HCT116 (cell line): ENCODE data around the gene MYEF2. TPM values are rescaled to one million over a fixed set of nuclear protein-coding genes. Genes with fewer than 3 reads are reported as not detected.

Experiments used
- ATAC-seq: fragments of 200-7000 bp; cut with Tn5 transposase; 2 replicates; pipeline ENCODE4 v1.9.1; 2020; ENCODE audit warnings: mild to moderate bottlenecking, moderate library complexity
- BruUV-seq: library from RNA; stranded (reverse); fragments of 400-500 nt; replicated peaks from 2 replicates; lab custom pipeline; 2021; lab: Mats Ljungman, UMichigan
- CTCF ChIA-PET: fragments of 300-600 bp; sonication (Branson Sonifier 250); formaldehyde crosslinking; loops from one replicate; lab custom pipeline; 2021; ENCODE audit warnings: antibody characterized with exemption; lab: Charles Lee
- POLR2A ChIA-PET: fragments of 300-600, 350-600 bp; sonication (Branson Sonifier 250); formaldehyde crosslinking; loops from one replicate; lab custom pipeline; 2021; ENCODE audit warnings: antibody characterized with exemption; lab: Charles Lee
- RAD21 ChIA-PET, 2 experiments: fragments of 300-600 bp; sonication (Branson Sonifier 250); formaldehyde crosslinking; loops; one replicate each; lab custom pipeline; 2023; ENCODE audit warnings: low total read pairs in 2 of 2; ENCODE audit not compliant: uncharacterized antibody in 2 of 2, unreplicated experiment in 2 of 2, low non-redundant PET in 1 of 2; lab: Charles Lee
- DNase-seq: peaks from one replicate; pipeline ENCODE4 v3.0.0-alpha.2; 2010; ENCODE audit warnings: low read depth, low spot score
- H2AFZ ChIP-seq: fragments of 200-600 bp; shearing (Covaris generic), sonication (generic); 2 replicates; pipeline ENCODE4 v1.6.1; 2017; ENCODE audit warnings: low read depth, mixed run types, mixed read lengths, antibody characterized with exemption, low read length; ENCODE audit not compliant: poor library complexity, severe bottlenecking
- H3K27ac ChIP-seq: 2 replicates; pipeline ENCODE4 v1.5.1; 2012; ENCODE audit warnings: low read depth, low read length
- H3K27me3 ChIP-seq: fragments of 200-600 bp; sonication (generic); 2 replicates; pipeline ENCODE4 v1.6.1; 2016; ENCODE audit warnings: mixed run types, low read length, mixed read lengths; ENCODE audit not compliant: insufficient read depth
- H3K36me3 ChIP-seq, 2 experiments: fragments of 200-500 bp in 1 of 2; fragments of 200-600 bp in 1 of 2; sonication (Bioruptor generic) in 1 of 2; sonication (generic) in 1 of 2; 2 replicates each; pipeline versions ENCODE4 v1.5.1 to v1.6.1; 2014 to 2016; ENCODE audit warnings: low read length in 2 of 2, inconsistent platforms in 1 of 2, mixed read lengths in 1 of 2, mixed run types in 1 of 2; ENCODE audit not compliant: insufficient read depth in 2 of 2, control insufficient read depth in 1 of 2
- H3K4me1 ChIP-seq, 2 experiments: fragments of 200-600 bp in 1 of 2; sonication (generic) in 1 of 2; 2 replicates each; pipeline versions ENCODE4 v1.5.1 to v1.6.1; 2012 to 2017; ENCODE audit warnings: low read length in 2 of 2, inconsistent platforms in 1 of 2, mild to moderate bottlenecking in 1 of 2, mixed read lengths in 1 of 2, mixed run types in 1 of 2, moderate library complexity in 1 of 2; ENCODE audit not compliant: insufficient read depth in 2 of 2, control insufficient read depth in 1 of 2
- H3K4me2 ChIP-seq: fragments of 200-600 bp; sonication (generic); 2 replicates; pipeline ENCODE4 v1.6.1; 2017; ENCODE audit warnings: mixed run types, low read length, mixed read lengths
- H3K4me3 ChIP-seq, 2 experiments: fragments of 200-600 bp in 1 of 2; sonication (generic) in 1 of 2; replicated peaks in 1 of 2; 2 replicates each; pipeline ENCODE4 v1.5.1; 2011 to 2016; ENCODE audit warnings: low read length in 2 of 2, control low read depth in 1 of 2, low read depth in 1 of 2, mild to moderate bottlenecking in 1 of 2, mixed read lengths in 1 of 2, mixed run types in 1 of 2
- H3K79me2 ChIP-seq: fragments of 200-600 bp; sonication (generic); 2 replicates; pipeline ENCODE4 v1.6.1; 2017; ENCODE audit warnings: mild to moderate bottlenecking, mixed run types, low read length, moderate library complexity, mixed read lengths; ENCODE audit not compliant: insufficient read depth
- H3K9ac ChIP-seq: fragments of 200-600 bp; sonication (generic); 2 replicates; pipeline ENCODE4 v1.6.1; 2016; ENCODE audit warnings: low read length, mixed read lengths
- H3K9me2 ChIP-seq: fragments of 200-600 bp; sonication (generic), shearing (Covaris generic); 2 replicates; pipeline ENCODE4 v1.6.1; 2017; ENCODE audit warnings: mixed run types, mild to moderate bottlenecking, moderate library complexity; ENCODE audit not compliant: insufficient read depth
- H3K9me3 ChIP-seq, 2 experiments: fragments of 200-500 bp in 1 of 2; fragments of 200-600 bp in 1 of 2; sonication (Bioruptor generic) in 1 of 2; sonication (generic) in 1 of 2; 2 replicates each; pipeline ENCODE4 v1.6.1; 2014 to 2017; ENCODE audit warnings: low read length in 2 of 2, mixed read lengths in 2 of 2, inconsistent platforms in 1 of 2, low read depth in 1 of 2, mild to moderate bottlenecking in 1 of 2, mixed run types in 1 of 2, moderate library complexity in 1 of 2; ENCODE audit not compliant: control insufficient read depth in 1 of 2, insufficient read depth in 1 of 2
- H4K20me1 ChIP-seq: fragments of 200-600 bp; sonication (generic), shearing (Covaris generic); 2 replicates; pipeline ENCODE4 v1.6.1; 2017; ENCODE audit warnings: mixed run types, mild to moderate bottlenecking, moderate library complexity; ENCODE audit not compliant: insufficient read depth
- CBX3 ChIP-seq: IDR thresholded peaks from 2 replicates; pipeline ENCODE4 v1.6.1; 2012; ENCODE audit warnings: low read depth
- ELF1 ChIP-seq: IDR thresholded peaks from 2 replicates; pipeline ENCODE4 v1.6.1; 2012; ENCODE audit warnings: low read depth, borderline replicate concordance
- EZH2phosphoT487 ChIP-seq: fragments of 200-600 bp; IDR thresholded peaks from 2 replicates; pipeline ENCODE4 v1.6.1; 2018; ENCODE audit warnings: antibody characterized with exemption, borderline replicate concordance
- JUND ChIP-seq: IDR thresholded peaks from 2 replicates; pipeline ENCODE4 v1.6.1; 2012
- POLR2AphosphoS5 ChIP-seq: IDR thresholded peaks from 2 replicates; pipeline ENCODE4 v1.6.1; 2011; ENCODE audit warnings: mild to moderate bottlenecking, low read depth, low read length, moderate library complexity
- RAD21 ChIP-seq: IDR thresholded peaks from 2 replicates; pipeline ENCODE4 v1.6.1; 2012; ENCODE audit warnings: low read depth, mild to moderate bottlenecking
- SIN3A ChIP-seq: IDR thresholded peaks from 2 replicates; pipeline ENCODE4 v1.6.1; 2012; ENCODE audit warnings: low read depth
- TCF7L2 ChIP-seq: IDR thresholded peaks from 2 replicates; pipeline ENCODE4 v1.7.0; 2011; ENCODE audit warnings: borderline replicate concordance, inconsistent platforms; ENCODE audit not compliant: insufficient read depth, insufficient read length; ENCODE audit errors: extremely low read depth
- ZNF274 ChIP-seq: fragments of 200-500 bp; sonication (Bioruptor generic); IDR thresholded peaks from 2 replicates; pipeline ENCODE4 v1.6.1; 2014; ENCODE audit warnings: mild to moderate bottlenecking, low read depth, low read length, inconsistent platforms
- intact Hi-C: fragments of 100-400 bp; cut with micrococcal nuclease; formaldehyde crosslinking; loops from 2 replicates; pipeline ENCODE4 v1.10.0; 2022
- total RNA-seq: library from RNA; stranded (reverse); gene quantifications from one replicate; pipeline ENCODE4 v1.2.1, GENCODE V29; 2021; ENCODE audit not compliant: unreplicated experiment

MYEF2 gene
- total RNA-seq, 1 experiment from 2014 or later = 0.69 TPM

- Histone ChIP-seq H3K4me2 (no peak overlapping the region), H3K9ac (no peak overlapping the region), H2AFZ (no peak overlapping the region), H4K20me1 (no peaks in the 10 kb centered on the region), H3K9me3 (no peaks in the 10 kb centered on the region), H3K27me3 (peaks cover 8% of the 10 kb centered on the region; the same call in 1 of the 2 replicates), H3K27ac (no peak overlapping the region), H3K4me1 (no peaks in the 10 kb centered on the region), H3K9me2 (no peaks in the 10 kb centered on the region), H3K4me3 (no peak overlapping the region), H3K79me2 (no peaks in the 10 kb centered on the region), H3K36me3 (no peaks in the 10 kb centered on the region)
- TF ChIP-seq SIN3A = no peak
- no peak for TF ChIP-seq TCF7L2
- RAD21 ChIA-PET = no interaction called here
- ATAC-seq (no peak), DNase-seq (no peak)
- BruUV-seq = no TSS peak
- intact Hi-C loops = no loop called here
- POLR2A ChIA-PET = no interaction called here
- CTCF ChIA-PET = no interaction called here
Observed at GRCh38 chr15:48131324-48131723, 46.8 kb downstream of the MYEF2 start.

- no peaks in the 10 kb centered on the region for H3K36me3 ChIP-seq
- RAD21 ChIA-PET = no interaction called here
- DNase-seq = no peak
- H3K9me3 ChIP-seq = no peaks in the 10 kb centered on the region
- H2AFZ ChIP-seq = no peak overlapping the region
- TF ChIP-seq EZH2phosphoT487 (no peak), POLR2AphosphoS5 (no peak), ZNF274 (no peak), TCF7L2 (no peak), JUND (no peak), ELF1 (no peak), RAD21 (no peak), CBX3 (no peak)
- TF ChIP-seq, all 23 proteins: peak for 0
- Histone ChIP-seq H3K4me2 (no peak overlapping the region), H3K9ac (no peak overlapping the region), H3K27ac (no peak overlapping the region), H4K20me1 (no peaks in the 10 kb centered on the region; the same call in 1 of the 2 replicates), H3K27me3 (peaks cover 17% of the 10 kb centered on the region), H3K9me2 (no peaks in the 10 kb centered on the region), H3K4me1 (no peaks in the 10 kb centered on the region), H3K4me3 (no peak overlapping the region), H3K79me2 (no peaks in the 10 kb centered on the region)
- ChIA-PET POLR2A (no interaction called here), CTCF (no interaction called here)
- no TSS peak for BruUV-seq
- ATAC-seq = no peak
- intact Hi-C loops = no loop called here
Observed at GRCh38 chr15:48126667-48127355, 51.3 kb downstream of the MYEF2 start.
